NCI-H2196 treated with DMSO at 0.1 percent for 48 hours (cell line): ENCODE measurements around the gene TUBA1A.
A peak's percentile ranks its signal among the peaks of the same experiment; 100 is the strongest.
"Not testable (repeated sequence)": the region's sequence is repeated elsewhere in the genome, so short reads cannot be mapped to it uniquely, and the experiment has no call there.

ENCODE experiments used
- DNase-seq: peaks from one replicate; lab custom pipeline; 2025; ENCODE audit not compliant: unreplicated experiment; lab: John Stamatoyannopoulos, UW

The TUBA1A gene

GRCh38 chr12:49160399-49160798, 28.5 kb downstream of the TUBA1A start:
- no peak for DNase-seq

- no peak for DNase-seq
Measured at GRCh38 chr12:49154221-49154620, 34.7 kb downstream of the TUBA1A start.

DNA sequence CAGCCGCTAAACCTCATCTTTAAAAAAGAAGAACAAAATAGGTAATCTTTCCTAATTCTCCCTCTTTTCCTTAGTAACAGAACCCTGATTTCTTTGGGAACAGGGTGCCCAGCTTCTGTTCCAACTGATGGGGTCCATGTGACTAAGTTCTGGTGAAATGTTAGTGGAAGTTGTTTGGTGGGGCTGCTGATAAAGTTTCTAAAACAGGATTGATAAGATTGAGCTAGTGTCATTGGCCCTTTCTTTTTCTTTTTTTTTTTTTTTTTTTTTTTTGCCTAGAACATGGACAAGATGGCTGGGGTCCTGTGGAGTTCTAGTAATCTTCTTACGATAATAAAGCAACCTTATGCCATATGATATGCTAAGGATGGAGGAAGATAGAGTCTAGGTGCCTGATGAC, 41.5 kb downstream of the TUBA1A start:
- no peak for DNase-seq

DNA sequence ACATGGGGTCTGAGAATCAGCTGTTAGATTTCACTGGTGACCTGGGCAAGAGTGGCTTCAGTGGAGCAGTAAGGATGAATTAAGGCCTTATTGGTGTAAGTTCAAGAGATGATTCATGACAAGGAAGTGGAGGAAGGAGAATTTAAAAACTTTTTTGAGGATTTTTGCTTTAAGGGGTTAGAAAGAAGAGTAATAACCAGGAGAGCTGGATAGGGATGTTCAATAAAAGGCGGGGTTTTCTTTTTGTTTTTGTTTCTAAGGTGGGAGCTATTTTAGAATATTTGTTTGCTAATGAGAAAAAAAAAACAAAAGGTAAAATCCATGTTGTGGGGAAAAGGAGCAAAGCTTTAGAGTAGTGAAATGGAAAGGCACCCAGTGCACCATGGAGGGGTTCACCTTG, 42.5 kb downstream of the TUBA1A start:
- DNase-seq, result no peak

- DNase-seq, result no peak
Measured at GRCh38 chr12:49144384-49144783, 44.5 kb downstream of the TUBA1A start.

DNA sequence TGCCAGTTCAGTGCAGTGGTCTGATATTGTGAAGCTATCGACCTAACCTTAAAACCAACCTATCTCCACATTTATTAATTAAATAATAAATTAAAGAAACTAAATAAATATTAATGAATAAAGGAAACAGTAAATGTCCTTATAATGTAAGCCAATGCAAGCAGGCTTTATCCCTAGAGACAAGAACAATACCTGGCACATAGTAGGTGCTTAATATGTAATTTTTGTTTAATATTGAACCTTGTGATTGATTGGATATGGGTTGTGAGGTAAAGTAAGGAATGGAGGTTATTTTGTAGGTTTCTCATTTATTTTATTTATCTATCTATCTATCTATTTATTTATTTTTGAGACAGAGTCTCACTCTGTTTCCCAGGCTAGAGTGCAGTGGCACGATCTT, 49.9 kb downstream of the TUBA1A start:
- DNase-seq, result no peak

DNA sequence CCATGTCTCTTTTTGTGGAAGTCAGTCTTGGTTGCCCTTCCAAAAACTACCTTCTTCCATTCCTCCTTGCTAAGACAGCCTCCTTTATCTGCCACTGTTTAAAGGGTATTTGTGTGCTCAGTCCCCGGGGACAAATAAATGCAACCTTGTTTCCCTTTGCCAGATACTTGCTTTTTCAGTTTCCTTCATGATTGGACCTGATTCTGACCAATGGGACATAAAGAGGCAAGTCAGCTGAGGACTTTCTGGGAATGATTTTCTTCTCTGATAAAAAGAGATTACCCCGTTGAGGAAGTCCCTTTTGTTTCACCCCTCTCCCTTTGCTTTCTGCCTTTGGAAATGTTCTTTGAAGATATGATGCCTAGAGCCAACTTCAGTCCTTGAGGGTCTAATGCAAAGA, 50.3 kb downstream of the TUBA1A start:
- DNase-seq, result peak; percentile 5

DNA sequence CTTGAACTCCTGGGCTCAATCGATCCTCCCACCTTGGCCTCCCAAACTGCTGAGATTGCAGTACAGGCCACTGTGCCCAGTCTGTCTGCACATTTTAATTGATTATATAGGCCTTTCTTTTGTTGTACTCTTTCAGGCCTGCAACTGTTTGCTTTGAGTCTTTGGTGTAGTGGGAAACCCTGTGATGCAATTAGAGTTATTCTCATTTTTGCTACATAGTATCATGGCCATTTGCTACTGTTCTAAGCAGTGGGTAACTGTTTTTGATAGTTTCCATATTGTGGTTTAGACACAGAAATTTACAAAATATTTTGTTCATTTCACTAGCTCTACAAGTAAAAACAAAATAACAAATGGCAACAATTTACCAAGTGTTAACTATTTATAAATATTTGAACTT, 51.4 kb downstream of the TUBA1A start:
- no peak for DNase-seq

- not testable (repeated sequence) for DNase-seq
Measured at GRCh38 chr12:49136997-49137396, 51.9 kb downstream of the TUBA1A start.
